Fibroblast of skin of right biceps (primary cell): ENCODE results near the gene ZNF467.

ENCODE experiments used
- DNase-seq: peaks from one replicate; pipeline ENCODE4 v3.0.0-alpha.2; 2013

Gene ZNF467

GRCh38 chr7:149808311-149808710 lies 34.9 kb upstream of the ZNF467 start:
- no peak for DNase-seq

- DNase-seq: no peak
Measured at GRCh38 chr7:149806726-149807125, 33.3 kb upstream of the ZNF467 start.

DNA sequence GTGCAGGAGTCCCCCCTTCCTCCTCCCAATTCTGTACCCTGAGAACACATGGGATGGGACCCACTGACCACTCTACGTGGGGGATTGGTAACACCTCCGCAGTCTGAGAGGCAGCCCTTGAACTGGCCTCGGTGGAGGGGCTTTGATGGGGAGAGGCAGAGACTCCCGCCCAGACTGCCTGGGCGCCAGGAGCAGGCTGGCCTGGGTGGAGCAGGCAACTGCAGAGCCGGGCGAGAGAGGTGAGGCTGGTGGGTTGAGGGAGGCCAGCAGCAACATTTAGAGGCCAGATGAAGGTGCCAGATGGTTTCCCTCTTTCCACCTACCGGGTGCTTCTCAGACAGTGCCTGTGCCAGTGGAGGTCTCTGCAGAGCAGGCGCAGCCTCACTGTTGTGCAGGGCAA lies 30.7 kb upstream of the ZNF467 start:
- no peak for DNase-seq

DNA sequence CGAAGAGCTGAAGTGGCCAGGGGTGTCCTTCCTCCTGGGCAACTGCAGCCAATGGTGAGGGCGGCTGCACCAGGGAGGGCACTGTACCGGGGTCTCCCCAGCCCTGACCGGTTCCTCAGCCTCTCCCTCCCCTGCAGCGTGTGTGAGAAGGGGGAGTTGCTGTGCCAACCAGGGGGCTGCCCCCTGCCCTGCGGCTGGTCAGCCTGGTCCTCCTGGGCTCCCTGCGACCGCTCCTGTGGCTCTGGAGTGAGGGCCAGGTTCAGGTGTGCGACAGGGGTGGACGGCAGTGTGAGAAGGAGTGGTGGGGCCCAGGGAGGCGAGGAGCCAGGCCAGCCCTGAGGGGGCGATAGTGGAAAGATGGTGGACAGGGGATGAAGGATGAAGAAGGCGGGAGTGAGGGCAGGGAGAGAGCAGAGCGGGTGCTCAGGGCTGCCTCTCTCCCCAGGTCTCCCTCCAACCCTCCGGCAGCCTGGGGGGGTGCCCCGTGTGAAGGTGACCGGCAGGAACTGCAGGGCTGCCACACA lies 30.2 kb upstream of the ZNF467 start:
- no peak for DNase-seq

- DNase-seq: no peak
Measured at GRCh38 chr7:149802966-149803365, 29.6 kb upstream of the ZNF467 start.

GRCh38 chr7:149801816-149802215 lies 28.4 kb upstream of the ZNF467 start:
- no peak for DNase-seq

DNA sequence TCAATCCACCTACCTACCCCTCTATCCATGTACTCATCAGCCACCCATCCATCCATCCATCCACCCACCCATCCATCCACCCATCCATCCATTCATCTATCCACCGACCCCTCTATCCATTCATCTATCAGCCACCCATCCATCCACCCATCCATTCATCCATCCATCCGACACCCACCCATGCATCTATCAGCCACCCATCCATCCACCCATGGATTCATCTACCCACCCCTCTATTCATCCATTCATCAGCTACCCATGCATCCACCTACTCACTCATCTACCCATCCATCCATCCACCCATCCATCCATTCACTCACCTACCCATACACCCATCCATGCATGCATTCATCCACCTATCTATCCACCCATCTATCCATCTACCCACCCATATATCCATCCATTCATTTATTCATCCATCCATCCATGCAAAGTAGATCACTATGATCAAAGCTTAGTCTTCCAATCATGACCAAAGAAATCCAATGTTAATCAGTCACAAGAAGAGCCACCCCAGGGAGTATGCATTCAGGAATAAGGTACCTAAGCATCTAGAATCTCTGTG lies 27.7 kb upstream of the ZNF467 start:
- DNase-seq: no peak

- no peak for DNase-seq
Measured at GRCh38 chr7:149800169-149800555, 26.8 kb upstream of the ZNF467 start.

GRCh38 chr7:149799397-149800168 lies 26.2 kb upstream of the ZNF467 start:
- DNase-seq: no peak

DNA sequence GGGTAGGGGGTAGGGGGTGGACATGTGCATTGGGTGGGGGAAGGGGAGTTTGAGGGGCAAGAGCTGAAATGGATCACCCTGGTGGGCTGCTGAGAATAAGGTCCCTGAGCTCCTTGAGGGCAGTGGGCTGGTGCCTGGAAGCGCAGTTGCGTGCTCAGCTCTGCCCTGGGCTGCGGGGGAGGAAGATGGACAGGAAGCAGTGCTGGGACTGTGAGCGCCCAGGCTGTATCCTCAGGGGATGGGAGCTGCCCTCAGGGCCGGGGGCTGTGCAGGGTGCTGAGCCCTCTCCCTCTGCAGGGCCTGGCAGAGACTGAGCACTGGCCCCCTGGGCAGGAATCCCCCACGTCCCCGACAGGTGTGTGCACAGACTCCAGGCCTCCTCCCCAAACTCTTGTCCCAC lies 24.4 kb upstream of the ZNF467 start:
- no peak for DNase-seq

GRCh38 chr7:149796287-149796860 lies 23.0 kb upstream of the ZNF467 start:
- DNase-seq: no peak

DNA sequence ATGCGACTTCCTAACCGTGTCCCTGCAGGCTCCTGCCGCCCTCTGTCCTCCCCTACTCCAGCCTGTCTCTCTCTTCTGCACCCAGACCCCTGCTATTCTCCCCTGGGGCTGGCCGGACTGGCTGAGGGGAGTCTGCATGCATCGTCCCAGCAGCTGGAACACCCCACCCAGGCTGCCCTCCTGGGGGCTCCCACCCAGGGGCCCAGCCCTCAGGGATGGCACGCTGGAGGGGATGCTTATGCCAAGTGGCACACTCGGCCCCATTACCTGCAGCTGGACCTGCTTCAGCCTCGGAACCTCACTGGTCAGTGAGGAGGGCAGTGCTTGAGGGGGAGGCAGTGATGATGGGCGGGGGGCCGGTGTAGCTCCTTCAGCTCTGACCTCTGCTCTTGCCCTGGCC lies 21.7 kb upstream of the ZNF467 start:
- no peak for DNase-seq

DNA sequence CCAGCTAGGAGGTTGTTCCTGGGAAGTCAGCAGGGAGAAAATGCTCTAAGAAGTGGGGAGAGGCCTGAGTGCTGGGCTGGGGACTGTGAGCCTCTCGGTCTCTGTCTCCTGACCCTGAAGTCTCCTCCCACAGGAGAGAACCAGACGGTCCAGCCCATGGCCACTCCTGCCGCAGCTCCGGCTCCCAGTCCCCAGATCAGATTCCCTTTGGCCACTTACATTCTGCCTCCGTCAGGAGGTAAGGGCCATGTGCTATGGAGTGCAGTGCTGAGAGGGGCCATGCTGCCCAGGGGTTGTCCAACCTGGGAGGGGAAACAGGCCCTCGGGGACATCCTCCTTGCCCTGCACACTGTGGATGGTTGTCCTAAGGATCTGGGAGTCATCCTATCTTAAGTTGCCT lies 21.3 kb upstream of the ZNF467 start:
- no peak for DNase-seq

GRCh38 chr7:149793261-149793660 lies 19.9 kb upstream of the ZNF467 start:
- no peak for DNase-seq

DNA sequence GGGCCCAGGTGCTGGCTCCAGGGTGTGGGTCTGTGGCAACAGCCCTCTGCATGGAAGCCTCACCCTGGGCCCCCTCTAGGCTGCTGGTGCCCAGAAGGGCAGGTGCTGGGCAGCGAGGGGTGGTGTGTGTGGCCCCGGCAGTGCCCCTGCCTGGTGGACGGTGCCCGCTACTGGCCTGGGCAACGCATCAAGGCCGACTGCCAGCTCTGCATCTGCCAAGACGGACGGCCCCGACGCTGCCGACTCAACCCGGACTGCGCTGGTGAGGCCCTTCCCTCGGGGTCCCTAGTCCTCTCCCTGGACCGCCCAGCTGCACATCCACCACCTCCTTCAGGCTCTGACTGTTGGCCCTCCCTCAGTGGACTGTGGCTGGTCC lies 18.8 kb upstream of the ZNF467 start:
- no peak for DNase-seq

DNA sequence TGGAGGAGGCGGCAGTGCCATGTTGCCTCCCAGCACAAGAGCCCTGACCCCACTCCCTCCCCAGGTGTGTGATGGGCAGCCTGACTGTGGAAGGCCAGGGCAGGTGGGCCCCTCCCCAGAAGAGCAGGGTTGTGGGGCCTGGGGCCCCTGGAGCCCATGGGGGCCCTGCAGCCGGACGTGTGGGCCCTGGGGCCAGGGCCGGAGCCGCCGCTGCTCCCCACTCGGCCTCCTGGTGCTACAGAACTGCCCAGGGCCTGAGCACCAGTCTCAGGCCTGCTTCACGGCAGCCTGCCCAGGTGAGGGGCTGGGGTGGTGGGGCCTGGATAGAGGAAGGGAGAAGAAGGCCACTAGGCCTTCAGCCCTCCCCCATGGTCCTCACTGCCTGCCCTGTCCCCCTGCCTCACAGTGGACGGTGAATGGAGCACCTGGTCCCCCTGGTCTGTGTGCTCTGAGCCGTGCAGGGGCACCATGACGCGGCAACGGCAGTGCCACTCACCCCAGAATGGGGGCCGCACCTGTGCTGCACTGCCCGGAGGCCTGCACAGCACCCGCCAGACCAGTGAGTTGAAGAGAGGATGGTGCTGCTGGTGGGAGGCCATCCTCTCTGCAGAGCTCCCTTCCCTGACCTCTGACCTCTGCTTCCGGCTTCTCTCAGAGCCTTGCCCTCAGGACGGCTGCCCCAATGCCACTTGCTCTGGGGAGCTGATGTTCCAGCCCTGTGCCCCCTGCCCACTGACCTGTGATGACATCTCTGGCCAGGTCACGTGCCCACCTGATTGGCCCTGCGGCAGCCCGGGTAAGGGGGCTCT lies 18.2 kb upstream of the ZNF467 start:
- no peak for DNase-seq

- no peak for DNase-seq
Measured at GRCh38 chr7:149790754-149791360, 17.5 kb upstream of the ZNF467 start.

DNA sequence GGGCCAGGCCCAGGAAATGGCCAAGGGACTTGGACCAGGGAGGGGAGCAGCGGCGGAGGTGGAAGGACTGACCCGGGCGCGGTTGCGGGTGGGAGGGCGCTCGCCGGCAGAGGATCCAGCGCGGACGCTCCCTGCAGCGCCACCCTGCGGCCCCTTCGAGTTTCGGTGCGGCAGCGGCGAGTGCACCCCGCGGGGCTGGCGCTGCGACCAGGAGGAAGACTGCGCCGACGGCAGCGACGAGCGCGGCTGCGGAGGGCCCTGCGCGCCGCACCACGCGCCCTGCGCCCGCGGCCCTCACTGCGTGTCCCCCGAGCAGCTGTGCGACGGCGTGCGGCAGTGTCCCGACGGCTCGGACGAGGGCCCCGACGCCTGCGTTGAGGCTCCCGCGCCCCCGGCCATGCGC lies 16.8 kb upstream of the ZNF467 start:
- no peak for DNase-seq

DNA sequence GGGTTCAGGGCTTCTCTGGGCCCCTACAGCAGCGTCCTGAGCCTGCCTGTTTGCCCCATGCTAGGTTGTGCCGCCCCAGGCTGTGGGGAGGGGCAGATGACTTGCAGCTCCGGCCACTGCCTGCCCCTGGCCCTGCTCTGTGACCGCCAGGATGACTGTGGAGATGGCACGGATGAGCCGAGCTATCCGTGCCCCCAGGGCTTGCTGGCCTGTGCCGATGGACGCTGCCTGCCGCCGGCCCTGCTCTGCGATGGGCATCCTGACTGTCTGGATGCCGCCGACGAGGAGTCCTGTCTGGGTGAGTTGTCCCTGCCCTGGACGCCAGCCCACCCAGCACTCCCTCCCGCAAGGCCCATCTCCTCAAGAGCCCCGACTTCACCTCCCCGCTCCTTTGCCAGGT lies 15.7 kb upstream of the ZNF467 start:
- DNase-seq: no peak

DNA sequence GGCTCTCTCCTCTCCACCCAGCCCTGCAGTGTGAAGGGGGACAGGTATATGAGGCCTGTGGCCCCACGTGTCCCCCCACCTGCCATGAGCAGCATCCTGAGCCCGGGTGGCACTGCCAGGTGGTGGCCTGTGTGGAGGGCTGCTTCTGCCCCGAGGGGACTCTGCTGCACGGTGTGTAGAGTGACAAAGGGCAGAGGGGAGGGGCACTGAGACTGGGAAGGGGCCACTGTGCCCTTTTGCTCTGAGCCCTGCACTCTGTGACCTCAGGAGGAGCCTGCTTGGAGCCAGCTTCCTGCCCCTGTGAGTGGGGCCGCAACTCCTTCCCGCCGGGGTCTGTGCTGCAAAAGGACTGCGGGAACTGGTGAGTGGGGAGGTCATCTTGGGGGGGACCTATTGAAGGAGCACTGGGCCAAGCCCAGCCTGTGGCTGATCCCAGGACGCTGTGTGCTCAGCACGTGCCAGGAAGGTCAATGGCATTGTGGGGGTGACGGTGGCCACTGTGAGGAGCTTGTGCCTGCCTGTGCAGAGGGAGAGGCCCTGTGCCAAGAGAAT lies 15.0 kb upstream of the ZNF467 start:
- DNase-seq: no peak

- DNase-seq: no peak
Measured at GRCh38 chr7:149787428-149788299, 14.3 kb upstream of the ZNF467 start.

- DNase-seq: no peak
Measured at GRCh38 chr7:149785983-149786382, 12.6 kb upstream of the ZNF467 start.
